ENCODE results near the gene WDR70. TPM values are rescaled to one million over a fixed set of nuclear protein-coding genes. Genes with fewer than 3 reads are reported as not detected.

WDR70 gene
- total RNA-seq, 1 experiment from 2014 or later = 78.2 TPM

DNA sequence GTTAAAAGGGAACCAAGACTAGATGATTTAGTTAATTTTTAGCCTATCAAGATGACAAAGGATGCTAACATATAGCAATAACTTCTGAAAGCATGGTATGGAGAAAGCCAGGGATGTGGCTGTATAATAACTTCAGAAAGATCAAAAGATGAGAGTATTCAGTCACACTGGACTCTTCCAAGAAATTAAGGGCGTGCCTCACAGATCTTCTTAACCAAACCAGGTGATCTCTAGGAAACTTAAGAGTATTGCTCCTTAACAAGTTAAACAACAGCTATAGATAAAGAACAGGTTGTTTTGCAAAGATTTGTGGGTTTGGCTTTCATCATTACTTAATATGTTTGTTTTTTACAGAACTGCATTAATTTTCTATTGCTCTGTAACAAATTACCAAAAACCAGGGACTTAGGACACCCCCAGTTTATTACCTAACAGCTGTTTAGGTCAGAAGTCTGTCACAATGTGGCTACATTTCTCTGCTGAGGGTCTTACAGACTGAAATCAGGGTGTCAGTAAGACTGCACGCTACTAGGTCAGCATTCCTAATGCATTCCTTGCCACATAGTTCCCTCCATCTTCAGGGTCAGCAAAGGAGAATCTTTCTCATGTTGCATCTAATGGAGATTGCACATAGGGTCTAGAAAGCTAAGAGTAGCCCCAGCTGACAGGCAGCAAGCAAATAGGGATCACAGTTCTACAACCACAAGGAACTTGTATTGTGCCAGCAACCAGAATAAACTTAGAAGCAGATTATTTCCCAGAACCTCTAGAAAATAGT, 113.8 kb downstream of the WDR70 start:
- H3K27ac ChIP-seq = no peak overlapping the region
- H3F3A ChIP-seq (ENCODE audit: insufficient read depth, low read depth) = peaks cover 14% of the 10 kb centered on the region; the same call in 1 of the 2 replicates
- no peak overlapping the region for H2AFZ ChIP-seq
- intact Hi-C loops (cut with micrococcal nuclease; ENCODE audit: unreplicated experiment) = no loop called here
- 0 out of 2 replicates have a peak, but pooled peaks cover 2% of the 10 kb centered on the region for H3K36me3 ChIP-seq (ENCODE audit: low read depth)
- no peaks in the 10 kb centered on the region; the same call in 1 of the 2 replicates for H3K9me3 ChIP-seq (ENCODE audit: insufficient read depth, low read depth)
- no TSS peak for BruUV-seq (replicated peaks)
- no peaks in the 10 kb centered on the region for H3K27me3 ChIP-seq (ENCODE audit: insufficient read depth, low read depth)
- H3K4me3 ChIP-seq = no peak overlapping the region
- TF ChIP-seq EZH2 (IDR thresholded peaks at IDR 0.05; ENCODE audit: low read depth) (no peak), CTCF (conservative IDR thresholded peaks at IDR 0.05) (no peak)
- no peak for DNase-seq
- POLR2A ChIA-PET (ENCODE audit: unreplicated experiment) = no interaction called here
- H3K4me2 ChIP-seq = no peak overlapping the region
- H3K4me1 ChIP-seq (replicated peaks; ENCODE audit: insufficient read depth) = peaks cover 15% of the 10 kb centered on the region
- no peaks in the 10 kb centered on the region for H3K79me2 ChIP-seq (ENCODE audit: low read depth)
- no peaks in the 10 kb centered on the region; the same call in 1 of the 2 replicates for H4K20me1 ChIP-seq (ENCODE audit: insufficient read depth)
- CTCF ChIA-PET = no interaction called here
- H3K9me2 ChIP-seq (ENCODE audit: insufficient read depth) = no peaks in the 10 kb centered on the region; the same call in 1 of the 2 replicates

- ChIA-PET CTCF (no interaction called here), POLR2A (ENCODE audit: unreplicated experiment) (no interaction called here)
- Histone ChIP-seq H3K4me1 (replicated peaks; ENCODE audit: insufficient read depth) (peaks cover 15% of the 10 kb centered on the region), H4K20me1 (ENCODE audit: insufficient read depth) (no peaks in the 10 kb centered on the region; the same call in 1 of the 2 replicates), H3K27ac (no peak overlapping the region), H3K4me2 (no peak overlapping the region), H3K9me2 (ENCODE audit: insufficient read depth) (no peaks in the 10 kb centered on the region; the same call in 1 of the 2 replicates), H2AFZ (no peak overlapping the region), H3K9me3 (ENCODE audit: insufficient read depth, low read depth) (no peaks in the 10 kb centered on the region), H3K4me3 (no peak overlapping the region), H3K79me2 (ENCODE audit: low read depth) (no peaks in the 10 kb centered on the region), H3F3A (ENCODE audit: insufficient read depth, low read depth) (peaks cover 14% of the 10 kb centered on the region; the same call in 1 of the 2 replicates), H3K27me3 (ENCODE audit: insufficient read depth, low read depth) (no peaks in the 10 kb centered on the region), H3K36me3 (ENCODE audit: low read depth) (no peaks in the 10 kb centered on the region)
- intact Hi-C loops (cut with micrococcal nuclease; ENCODE audit: unreplicated experiment) = loop anchor here (2.0 kb wide), 1 partner anchor 698 kb away; no protein-coding TSS in a partner anchor
- TF ChIP-seq EZH2 (IDR thresholded peaks at IDR 0.05; ENCODE audit: low read depth) = no peak
- TF ChIP-seq CTCF (conservative IDR thresholded peaks at IDR 0.05) = no peak
- peak in 1 of 2 experiments; percentile 60 for DNase-seq
- no TSS peak for BruUV-seq (replicated peaks)
Observed at GRCh38 chr5:37494756-37495155, 115.6 kb downstream of the WDR70 start.

DNA sequence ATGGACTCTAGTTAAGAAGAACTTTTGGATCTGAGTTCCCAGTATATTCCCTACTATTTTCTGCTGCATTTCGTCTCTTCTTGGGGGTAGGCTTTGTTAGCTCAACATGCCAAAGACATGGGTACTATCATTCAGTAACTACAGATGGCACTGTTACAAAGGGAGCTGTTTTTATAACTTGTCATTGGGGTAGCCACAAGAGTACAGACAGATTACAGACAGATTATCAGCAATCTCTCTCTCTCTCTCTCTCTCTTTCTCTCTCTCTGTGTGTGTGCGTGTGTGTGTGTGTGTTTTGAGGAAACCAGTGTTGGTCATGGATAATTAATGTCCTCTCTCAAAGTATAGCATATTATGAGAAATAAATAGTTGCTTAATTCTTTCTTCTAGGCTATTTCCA, 116.1 kb downstream of the WDR70 start:
- intact Hi-C loops (cut with micrococcal nuclease; ENCODE audit: unreplicated experiment) = loop anchor here (2.0 kb wide), 1 partner anchor 698 kb away; no protein-coding TSS in a partner anchor
- H3K79me2 ChIP-seq (ENCODE audit: low read depth) = no peaks in the 10 kb centered on the region
- no peaks in the 10 kb centered on the region for H3K9me3 ChIP-seq (ENCODE audit: insufficient read depth, low read depth)
- H3F3A ChIP-seq (ENCODE audit: insufficient read depth, low read depth) = peaks cover 14% of the 10 kb centered on the region; the same call in 1 of the 2 replicates
- no peaks in the 10 kb centered on the region for H3K36me3 ChIP-seq (ENCODE audit: low read depth)
- H3K27ac ChIP-seq = no peak overlapping the region
- no peak for DNase-seq
- H3K4me3 ChIP-seq = no peak overlapping the region
- no peak overlapping the region for H3K4me2 ChIP-seq
- H2AFZ ChIP-seq = no peak overlapping the region
- ChIA-PET CTCF (no interaction called here), POLR2A (ENCODE audit: unreplicated experiment) (interaction anchor here (0.6 kb wide), 1 partner anchor 117 kb away, joined by 26 read pairs; no protein-coding TSS in a partner anchor)
- H4K20me1 ChIP-seq (ENCODE audit: insufficient read depth) = no peaks in the 10 kb centered on the region; the same call in 1 of the 2 replicates
- TF ChIP-seq CTCF (conservative IDR thresholded peaks at IDR 0.05) = peak; percentile 29; the same call in 1 of the 2 replicates
- no peak for TF ChIP-seq EZH2 (IDR thresholded peaks at IDR 0.05; ENCODE audit: low read depth)
- H3K9me2 ChIP-seq (ENCODE audit: insufficient read depth) = no peaks in the 10 kb centered on the region; the same call in 1 of the 2 replicates
- BruUV-seq (replicated peaks) = no TSS peak
- H3K4me1 ChIP-seq (replicated peaks; ENCODE audit: insufficient read depth) = peaks cover 15% of the 10 kb centered on the region
- H3K27me3 ChIP-seq (ENCODE audit: insufficient read depth, low read depth) = no peaks in the 10 kb centered on the region

Data from PC-9 (cell line).